GM19035 (cell line): ENCODE measurements around the gene DUSP23.

ENCODE experiments used
- ATAC-seq: cut with Tn5 transposase; IDR thresholded peaks from one replicate; pipeline ENCODE4 v1.9.1; 2021; ENCODE audit not compliant: unreplicated experiment

The DUSP23 gene

DNA sequence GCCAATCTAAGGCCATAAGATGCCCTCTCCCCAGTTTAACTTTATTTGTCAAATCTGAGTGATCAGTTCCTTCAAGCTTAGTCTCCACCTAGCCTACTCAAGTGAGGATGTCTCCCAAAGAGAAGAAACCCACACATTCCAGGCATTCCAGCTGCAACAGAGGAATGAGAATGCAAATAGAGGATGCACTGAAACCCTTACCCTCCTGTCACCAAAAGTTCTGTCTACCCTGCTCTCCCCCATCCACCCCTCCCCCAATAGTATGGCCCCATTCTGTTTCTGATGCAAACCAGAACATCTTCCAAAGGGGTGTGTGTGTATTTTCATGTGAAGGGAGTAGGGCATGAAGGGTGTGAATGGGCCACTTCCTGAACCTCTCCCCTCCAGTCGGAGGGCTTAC is 3.0 kb downstream of the DUSP23 start:
- no peak for ATAC-seq

DNA sequence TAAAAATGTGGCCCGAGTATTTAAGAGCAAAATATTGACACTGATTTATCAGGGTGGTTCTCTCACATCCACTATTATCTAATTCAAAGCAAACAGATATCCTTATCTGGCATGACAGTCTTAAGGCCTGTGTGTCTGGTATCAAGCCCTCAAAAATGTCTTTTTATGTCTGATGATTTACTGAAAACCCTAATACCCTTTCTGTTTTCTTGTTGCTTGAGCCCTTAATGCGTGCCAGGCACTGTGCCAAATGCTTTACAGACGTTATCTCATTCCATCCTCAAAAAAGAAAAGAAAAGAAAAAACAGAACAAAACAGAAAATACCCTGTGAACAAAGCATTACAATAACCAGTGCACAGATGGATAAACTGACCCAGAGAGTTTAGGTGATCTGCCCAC is 5.7 kb downstream of the DUSP23 start:
- no peak for ATAC-seq

DNA sequence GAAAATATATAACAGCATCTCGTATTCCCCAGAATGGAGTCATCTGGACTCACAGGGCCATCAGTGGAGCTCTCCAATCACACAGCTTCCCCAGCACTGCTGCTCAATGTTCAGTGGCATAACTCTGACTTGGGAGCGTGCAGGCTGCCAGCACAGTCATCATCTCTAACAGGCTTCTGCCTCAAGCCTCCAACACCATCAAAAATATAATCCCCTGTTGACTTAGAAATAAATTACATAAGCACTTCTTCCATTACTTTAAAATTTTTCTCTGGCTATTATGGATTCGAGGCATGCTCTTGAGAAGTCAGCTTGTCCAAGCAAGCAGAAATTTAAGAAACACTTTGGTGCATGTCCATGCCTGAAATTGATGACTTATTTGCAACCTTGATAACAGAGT is 6.2 kb downstream of the DUSP23 start:
- no peak for ATAC-seq

DNA sequence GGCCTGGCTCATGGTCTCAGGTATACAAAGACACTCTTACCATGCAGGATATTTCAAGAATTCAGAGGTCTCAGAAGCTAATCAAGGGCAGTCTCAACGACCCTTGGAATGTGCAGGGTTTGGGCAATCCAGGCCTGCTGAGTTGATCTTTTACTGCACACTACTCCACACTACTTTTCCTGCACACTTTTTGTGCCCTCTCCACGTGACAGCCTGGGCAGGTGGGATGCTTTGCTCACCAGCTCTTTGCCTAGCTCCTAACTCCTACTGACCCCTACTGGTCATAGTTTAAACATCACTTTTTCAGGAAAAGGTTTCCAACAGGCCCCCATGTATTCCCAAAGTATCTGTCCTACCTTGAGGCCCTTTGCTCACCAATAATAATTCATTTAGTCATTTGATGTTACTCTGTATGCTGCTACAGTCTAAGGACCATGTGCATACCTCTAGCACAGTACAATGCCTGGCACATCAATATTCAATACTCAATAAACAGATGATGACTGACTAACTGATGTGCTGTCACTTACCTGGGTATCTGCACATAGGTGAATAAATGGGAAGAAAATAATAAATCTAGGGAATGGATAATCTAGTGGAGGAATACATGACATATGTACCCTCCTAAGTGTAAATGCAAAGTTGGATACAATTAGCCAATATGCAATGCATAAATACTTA is 9.6 kb downstream of the DUSP23 start:
- ATAC-seq, result no peak

DNA sequence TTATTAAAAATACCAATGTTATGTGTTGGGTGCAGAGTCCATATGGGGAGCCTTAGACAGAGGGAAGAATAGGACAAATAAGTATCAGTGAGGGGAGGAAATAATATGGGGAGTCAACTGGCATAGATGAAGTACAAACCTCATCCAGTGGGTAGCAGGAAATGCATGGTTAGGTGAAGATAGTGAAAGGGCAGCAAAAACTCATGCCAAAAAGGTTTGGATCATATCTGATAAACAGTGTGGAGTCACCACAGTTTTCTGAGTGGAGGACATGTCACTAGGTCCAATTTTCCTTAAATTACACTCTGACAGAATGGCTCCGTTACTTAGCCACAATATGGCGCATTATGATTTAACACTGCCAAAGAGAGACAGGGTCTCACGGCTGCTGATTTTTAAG is 10.3 kb downstream of the DUSP23 start:
- ATAC-seq, result no peak

DNA sequence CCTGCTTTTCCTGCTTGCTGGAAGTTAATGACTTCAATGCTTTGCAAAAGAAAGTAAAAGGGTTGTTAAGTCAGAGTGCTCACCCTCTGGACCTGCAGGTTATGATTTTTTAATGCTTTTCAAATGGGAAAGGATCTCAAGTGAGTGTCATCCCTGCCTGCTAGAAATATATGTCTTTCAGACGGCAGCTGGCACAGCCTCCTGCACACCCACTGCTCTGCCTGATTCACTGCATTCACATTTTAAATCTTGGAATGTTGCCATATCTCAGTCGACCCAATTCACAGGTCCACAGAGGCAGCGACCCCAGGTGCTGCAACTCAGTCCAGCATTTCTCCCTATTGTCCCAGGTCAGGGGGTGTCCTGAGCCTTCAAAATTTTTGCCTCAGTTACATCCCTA is 10.7 kb downstream of the DUSP23 start:
- no peak for ATAC-seq

DNA sequence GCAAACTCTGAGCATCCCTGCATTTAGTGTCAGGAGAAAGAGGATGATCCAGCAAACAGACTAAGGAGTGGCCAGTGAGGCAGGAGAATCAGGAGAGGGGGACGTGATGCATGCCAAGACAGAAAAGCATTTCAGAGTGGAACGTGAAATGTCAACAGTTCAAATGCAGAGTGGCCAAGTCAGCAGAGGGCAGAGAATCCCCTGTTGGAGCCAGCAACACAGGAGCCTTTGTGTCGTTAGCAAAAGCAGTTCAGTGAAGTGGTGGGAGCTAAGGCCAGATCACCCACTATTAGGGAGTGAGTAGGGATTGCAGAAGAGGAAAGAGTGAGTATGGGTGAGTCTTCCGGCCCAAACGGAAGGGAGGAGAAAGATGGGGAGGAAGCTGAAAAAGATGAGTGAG is 14.8 kb downstream of the DUSP23 start:
- no peak for ATAC-seq

DNA sequence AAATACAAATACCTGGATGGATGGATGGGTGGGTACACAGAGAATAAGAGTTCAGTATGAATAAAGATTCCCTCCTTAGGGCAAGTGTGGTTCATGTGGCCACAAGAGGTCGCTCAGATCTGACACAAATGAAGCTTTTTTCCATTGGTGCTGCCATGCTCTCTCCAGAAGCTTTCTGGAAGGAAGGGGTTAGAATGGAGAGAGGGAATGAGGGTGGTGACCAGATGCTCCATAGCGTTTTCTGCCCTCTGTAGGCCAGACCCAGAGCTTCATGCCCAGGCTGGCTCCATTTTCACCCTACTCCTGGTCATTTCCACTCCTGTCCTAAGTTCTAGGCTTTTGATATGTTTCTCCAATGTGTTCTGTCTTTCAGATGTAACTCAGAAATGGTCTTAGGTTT is 18.1 kb downstream of the DUSP23 start:
- ATAC-seq, result no peak

DNA sequence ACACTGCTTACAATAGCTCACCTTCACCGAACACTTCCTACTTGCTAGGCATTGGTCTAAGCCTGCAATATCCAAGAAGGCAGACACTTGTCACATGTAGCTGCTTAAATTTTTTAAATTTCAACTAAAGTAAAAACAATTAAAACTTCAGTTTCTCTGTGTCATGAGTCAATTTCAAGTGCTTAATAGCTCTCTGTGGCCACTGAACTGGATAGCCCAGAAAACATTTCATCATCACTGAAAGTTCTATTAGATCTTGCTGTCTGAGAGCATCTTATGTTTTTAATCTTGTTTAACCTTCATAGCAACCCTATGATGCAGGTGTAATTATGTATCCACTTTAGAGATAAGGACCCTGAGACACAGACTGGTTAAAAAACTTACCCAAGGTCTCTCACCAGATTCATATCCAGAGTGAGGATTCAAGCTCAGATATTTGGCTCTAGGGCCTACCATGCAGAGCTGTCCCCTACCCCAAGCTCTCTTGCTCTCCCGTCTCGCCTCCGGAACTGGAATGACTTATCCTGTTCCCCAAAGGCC is 18.8 kb downstream of the DUSP23 start:
- no peak for ATAC-seq

DNA sequence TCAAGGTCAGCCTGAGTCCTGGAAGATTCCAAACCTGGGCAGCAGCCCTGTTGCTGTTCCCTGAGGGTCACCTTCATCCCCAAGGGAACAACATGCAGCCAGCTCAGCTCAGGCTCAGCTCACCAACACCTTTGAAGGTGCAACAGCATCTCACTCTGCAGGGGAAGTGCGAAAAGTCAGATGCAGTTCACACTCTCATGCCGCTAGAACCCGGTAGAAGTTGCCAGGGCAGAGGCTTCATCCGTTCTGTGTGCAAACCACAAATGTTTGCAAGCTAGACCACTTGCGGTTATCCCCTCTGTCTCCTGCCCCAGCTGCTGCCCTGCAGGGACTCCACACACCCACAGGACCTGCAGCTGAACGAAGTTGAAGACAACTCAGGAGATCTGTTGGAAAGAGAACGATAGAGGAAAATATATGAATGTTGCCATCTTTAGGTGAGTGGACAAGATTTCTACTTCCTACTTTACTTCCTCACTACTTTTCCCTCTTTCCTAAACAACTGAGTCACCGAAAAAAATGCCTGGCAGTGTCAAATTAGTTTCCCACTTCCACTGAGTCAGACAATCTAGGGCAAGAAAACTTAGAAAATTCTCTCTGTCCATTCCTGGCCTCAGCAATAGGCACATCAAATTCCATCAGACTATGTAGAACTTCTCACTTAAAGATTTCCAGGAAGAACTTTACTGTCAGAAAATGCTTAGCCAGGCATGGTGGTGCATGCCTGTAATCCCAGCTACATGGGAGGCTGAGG is 19.6 kb downstream of the DUSP23 start:
- ATAC-seq, result peak; percentile 63

DNA sequence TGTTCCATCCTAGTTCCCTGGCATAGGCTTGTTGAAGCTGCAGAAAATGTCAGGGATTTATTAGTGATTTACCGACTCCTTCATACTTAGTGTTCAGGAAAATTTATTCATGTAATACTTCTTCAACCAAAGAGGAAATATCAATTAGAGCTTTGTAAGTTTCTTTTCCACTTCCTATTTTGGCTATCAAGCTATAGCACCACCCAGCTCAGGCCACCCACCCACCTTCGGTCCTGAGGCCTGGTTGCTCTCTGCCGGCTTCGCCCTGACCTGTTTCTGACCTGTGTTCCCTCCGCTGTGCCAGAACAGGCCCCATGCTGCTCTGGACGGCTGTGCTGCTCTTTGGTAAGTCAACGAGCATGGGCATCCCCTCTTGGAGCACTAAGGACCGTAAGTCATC is 21.3 kb downstream of the DUSP23 start, which contains the start of gene FCRL6:
TSS of gene FCRL6 (plus strand) at position 250 of the 400 bp plus-strand sequence. CDS start at position 315, 65 bp downstream.
- no peak for ATAC-seq

DNA sequence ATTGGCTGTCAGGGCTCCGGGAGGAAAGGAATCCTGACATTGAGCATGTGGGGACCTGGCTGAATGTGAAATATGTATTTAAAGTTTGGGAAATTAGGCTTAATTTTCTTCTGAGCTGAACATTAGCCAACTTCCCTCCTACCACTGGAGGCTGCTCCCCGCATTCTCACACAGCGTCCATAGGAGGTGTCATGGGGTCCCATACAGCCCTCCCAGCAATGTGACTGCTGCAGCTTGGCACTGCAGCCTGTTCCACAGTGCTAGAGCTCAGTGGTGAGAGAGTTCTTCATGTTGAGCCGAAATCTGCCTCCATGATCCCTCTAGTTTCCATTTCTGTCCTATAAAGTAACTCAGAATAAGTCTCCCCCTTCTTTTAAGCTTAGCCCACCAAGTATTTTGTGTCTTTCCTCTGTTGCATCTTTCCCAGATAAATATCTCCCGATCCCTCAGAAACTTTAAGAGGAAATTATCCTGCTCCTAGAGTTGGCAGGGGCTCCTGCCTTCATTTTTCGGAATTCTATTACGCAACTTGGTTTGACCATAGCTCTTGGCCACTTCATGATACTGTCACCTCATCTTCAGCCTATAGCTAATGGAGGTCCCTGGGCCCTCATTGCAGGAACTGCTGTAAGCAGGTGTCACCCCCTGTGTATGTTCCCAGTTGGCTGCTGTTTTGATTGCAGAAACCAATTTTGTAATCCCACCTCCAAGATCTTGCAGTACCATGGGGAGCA is 23.4 kb downstream of the DUSP23 start:
- ATAC-seq, result no peak

DNA sequence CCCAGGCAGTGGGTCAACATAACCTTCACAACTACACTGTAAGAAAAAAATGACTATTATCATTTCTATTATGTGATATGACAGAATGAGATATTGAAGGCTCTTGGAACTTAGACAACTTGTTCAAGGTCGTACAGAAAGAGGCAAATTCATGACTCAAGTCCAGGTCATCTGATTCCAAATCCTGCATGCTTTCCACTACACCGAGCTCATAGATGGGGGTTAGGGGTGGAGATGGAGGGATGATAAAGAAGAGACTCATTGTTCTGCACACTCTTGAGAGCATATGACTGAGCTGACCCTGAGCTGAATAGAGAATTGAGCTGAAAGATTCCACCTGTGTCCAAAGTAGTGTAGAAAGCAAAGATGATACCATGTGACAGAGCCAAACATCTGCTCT is 24.2 kb downstream of the DUSP23 start:
- ATAC-seq, result no peak

DNA sequence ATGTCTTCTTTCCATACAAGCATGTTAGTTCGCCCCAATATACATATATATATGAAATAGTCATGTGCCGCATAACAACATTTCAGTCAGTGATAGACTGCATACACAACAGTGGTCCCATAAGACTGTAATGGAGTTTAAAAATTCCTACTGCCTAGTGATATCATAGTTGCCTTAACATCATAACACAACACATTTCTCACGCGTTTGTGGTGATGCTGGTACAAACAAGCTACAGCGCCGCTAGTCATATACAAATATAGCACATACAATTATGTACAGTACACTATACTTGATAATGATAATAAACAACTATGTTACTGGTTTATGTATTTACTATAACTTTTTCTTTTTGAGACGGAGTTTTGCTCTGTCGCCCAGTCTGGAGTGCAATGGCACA is 35.2 kb downstream of the DUSP23 start:
- no peak for ATAC-seq

DNA sequence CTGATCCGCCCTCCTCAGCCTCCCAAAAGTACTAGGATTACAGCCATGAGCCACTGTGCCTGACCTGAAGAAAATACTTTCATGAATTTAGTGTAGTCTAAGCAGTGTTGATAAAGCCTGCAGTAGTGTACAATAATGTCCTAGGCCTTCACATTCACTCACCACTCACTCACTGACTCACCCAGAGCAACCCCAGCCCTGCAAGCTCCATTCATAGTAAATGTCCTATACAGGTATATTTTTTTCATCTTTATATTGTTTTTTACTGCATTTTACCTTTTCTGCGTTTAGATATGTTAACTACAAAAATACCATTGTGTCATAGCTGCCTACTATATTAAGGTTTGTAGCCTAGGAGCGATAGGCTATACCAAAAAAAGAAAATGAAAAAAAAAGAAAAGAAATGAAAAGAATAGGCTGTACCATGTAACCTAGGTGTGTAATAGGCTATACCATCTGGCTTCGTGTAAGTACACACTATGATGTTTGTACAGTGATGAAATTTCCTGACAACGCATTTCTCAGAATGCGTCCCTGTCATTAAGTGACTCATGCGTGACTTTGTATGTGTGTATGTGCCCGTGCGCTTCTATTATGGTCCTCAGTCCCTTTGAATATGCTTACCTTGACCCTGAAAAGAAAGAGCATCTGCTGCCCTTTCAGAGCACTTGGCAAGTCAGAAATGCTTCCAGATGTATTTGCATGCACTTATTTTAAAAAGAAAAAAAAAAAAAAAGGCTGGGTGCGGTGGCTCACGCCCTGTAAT is 36.7 kb downstream of the DUSP23 start:
- ATAC-seq, result no peak

DNA sequence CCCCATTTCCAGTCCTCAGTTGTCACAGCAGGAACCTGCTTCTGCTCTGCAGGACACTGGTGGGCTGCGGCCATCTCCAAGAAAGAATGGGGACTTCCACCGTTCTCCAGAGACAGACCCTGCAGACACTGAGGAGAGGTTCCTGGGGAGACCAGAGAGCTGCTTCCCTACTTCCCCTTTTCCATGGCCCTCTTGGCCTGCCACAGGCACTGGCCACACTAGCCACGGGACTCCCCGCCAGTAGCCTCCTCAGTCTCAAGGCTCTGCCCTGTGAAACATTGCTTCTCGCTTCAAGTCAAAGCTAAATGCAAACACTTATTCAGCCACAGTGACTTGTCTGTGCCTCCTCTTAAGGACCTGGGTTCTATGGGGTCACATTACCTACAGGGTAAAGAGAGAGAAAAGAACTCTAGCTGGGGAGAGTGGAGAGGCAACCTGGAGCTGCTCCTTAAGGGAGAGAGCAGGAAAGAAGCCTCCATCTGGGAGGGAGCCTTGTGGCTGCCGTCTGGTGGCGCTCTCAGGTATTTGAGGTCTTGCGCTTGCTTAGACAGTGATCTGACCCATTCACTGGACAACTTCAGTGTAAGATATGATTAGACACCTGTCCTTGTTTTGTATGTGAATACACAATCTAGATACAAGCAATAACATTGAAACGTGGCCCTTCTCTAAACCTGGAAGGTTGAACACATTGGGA is 40.6 kb downstream of the DUSP23 start:
- no peak for ATAC-seq

DNA sequence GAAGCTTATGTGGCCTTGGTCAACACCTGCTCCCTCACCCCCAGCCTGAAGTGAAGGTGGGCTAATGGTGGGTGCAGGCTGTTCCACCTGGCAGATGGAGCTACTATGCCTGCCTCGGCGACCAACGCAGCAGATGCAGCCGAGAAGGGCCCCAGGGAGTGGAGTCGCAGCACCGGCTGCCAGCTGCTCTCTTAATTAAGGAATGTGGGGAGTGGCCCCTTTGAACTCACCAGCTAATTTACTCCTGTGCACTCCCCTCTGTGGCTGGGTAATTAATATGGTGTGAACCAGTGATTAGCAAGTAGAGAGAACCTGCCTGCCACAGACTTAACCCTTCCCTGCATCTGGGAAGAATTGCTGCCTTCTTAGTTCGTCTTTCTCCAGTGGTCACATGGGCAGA is 42.6 kb downstream of the DUSP23 start:
- no peak for ATAC-seq

DNA sequence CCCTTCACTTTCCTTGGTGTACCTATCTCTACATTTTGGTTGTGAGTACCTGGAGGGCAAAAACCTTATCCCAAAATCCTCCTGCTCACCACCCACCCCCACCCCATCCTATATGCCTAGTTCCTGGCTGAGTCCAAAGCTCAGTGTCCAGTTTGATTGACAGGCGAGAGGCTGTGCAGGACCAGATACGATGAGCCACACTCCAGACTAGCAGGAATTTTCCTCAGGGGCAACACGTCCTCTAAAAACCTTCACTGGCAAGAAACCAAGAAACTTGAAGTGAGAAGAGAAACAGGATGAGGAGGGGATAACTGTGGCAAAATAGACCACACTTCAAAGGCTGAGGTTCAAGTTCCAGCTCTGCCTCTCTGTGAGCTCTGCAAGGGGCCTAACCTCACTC is 44.8 kb downstream of the DUSP23 start:
- ATAC-seq, result no peak

DNA sequence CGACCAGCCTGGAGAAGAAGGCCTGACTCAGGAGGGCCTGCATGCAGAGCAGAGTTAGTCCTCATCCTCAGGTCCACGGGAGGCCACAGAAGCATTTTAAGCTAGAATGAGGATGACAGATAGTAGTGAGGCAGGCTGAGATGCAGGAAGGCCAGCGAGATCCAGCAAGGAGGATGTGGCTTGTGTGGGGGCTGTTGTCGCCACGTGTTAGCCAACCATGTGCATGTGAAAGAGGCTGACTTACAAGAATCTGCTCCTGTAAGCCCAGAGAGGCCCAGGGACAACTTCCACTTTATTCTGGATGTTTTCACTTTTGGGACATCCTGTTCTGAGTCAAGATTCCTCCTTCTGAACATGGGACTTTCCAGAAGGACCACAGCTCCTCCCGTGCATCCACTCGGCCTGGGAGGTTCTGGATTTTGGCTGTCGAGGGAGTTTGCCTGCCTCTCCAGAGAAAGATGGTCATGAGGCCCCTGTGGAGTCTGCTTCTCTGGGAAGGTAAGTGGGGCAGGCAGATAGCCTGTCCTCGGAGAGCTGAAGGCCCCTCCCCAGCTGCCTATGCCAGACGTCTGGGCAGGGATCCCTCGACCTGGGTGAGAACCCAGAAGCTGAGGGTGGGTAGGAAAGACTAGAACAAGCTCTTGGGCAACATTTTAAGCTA is 45.8 kb downstream of the DUSP23 start, which contains the start of gene SLAMF8:
TSS of gene SLAMF8 (plus strand) at position 433 of the 661 bp plus-strand sequence. CDS start at position 459, 26 bp downstream.
- no peak for ATAC-seq

DNA sequence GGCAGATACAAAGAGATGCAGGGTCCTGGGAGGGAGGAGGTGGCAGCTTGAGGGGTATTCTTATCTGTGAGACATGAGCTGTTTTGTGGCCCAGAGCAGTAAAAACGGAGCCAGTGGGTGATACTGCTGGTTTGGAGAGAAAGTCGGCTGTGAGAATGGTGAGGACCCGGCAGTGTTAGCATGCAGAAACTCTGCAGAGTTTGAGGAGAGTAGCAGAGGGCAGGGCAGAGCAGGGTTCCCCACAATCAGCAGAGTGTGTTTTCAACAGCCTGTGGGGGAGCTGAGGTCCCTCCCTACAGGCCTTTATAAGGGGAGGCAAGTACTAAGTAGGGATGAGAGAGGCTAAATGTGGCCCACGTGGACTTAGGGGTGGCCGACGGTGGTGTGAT is 46.3 kb downstream of the DUSP23 start:
- ATAC-seq, result no peak
